Stimulated activated CD8-positive, alpha-beta memory T cell treated with anti-CD3 and anti-CD28 coated beads, Interleukin-4, amount 100 ng/mL, for 24 hours (primary cell): Measurements from ENCODE around the gene UMAD1.

Experiments
- DNase-seq: peaks from one replicate; pipeline ENCODE4 v3.0.0-alpha.2; 2020; ENCODE audit warnings: low read depth

UMAD1 gene

GRCh38 chr7:7764520-7765396 is 124.2 kb downstream of the UMAD1 start:
- no peak for DNase-seq

GRCh38 chr7:7765422-7765821 is 124.9 kb downstream of the UMAD1 start:
- no peak for DNase-seq

GRCh38 chr7:7766671-7767070 is 126.1 kb downstream of the UMAD1 start:
- no peak for DNase-seq

- no peak for DNase-seq
These were observed 128.6 kb downstream of the UMAD1 start for GRCh38 chr7:7768977-7769709.

GRCh38 chr7:7769710-7770627 is 129.4 kb downstream of the UMAD1 start:
- DNase-seq, result no peak

GRCh38 chr7:7771452-7771851 is 130.9 kb downstream of the UMAD1 start:
- no peak for DNase-seq

- DNase-seq, result no peak
These were observed 131.9 kb downstream of the UMAD1 start for GRCh38 chr7:7772397-7772821.

GRCh38 chr7:7773334-7774309 is 133.1 kb downstream of the UMAD1 start:
- no peak for DNase-seq

GRCh38 chr7:7779888-7780287 is 139.3 kb downstream of the UMAD1 start:
- DNase-seq, result no peak

GRCh38 chr7:7783001-7783400 is 142.4 kb downstream of the UMAD1 start:
- DNase-seq, result no peak

GRCh38 chr7:7785344-7785973 is 144.9 kb downstream of the UMAD1 start:
- no peak for DNase-seq

- no peak for DNase-seq
These were observed 146.0 kb downstream of the UMAD1 start for GRCh38 chr7:7786595-7786994.

- no peak for DNase-seq
These were observed 149.0 kb downstream of the UMAD1 start for GRCh38 chr7:7789551-7789988.

GRCh38 chr7:7790041-7790741 is 149.6 kb downstream of the UMAD1 start:
- DNase-seq, result no peak

GRCh38 chr7:7791523-7791922 is 151.0 kb downstream of the UMAD1 start:
- DNase-seq, result no peak

- DNase-seq, result no peak
These were observed 151.5 kb downstream of the UMAD1 start for GRCh38 chr7:7792056-7792455.

GRCh38 chr7:7793249-7793648 is 152.7 kb downstream of the UMAD1 start:
- DNase-seq, result no peak

GRCh38 chr7:7793921-7794320 is 153.4 kb downstream of the UMAD1 start:
- no peak for DNase-seq

- no peak for DNase-seq
These were observed 154.7 kb downstream of the UMAD1 start for GRCh38 chr7:7795203-7795602.

GRCh38 chr7:7795630-7796121 is 155.1 kb downstream of the UMAD1 start:
- DNase-seq, result no peak
